Liver (tissue), 3 donors: ENCODE measurements around the gene GRIN2D.

Experiments
- CTCF ChIP-seq: fragments of 150-350 bp; IDR thresholded peaks from 2 replicates; pipeline ENCODE4 v1.5.1; 2017; ENCODE audit warnings: improper control_type of control experiment, low read depth, low read length; ENCODE audit not compliant: missing input control
- FOXA1 ChIP-seq: IDR thresholded peaks from 2 replicates; pipeline ENCODE4 v1.6.1; 2016; ENCODE audit warnings: antibody characterized with exemption
- FOXA2 ChIP-seq: IDR thresholded peaks from 2 replicates; pipeline ENCODE4 v1.6.1; 2016; ENCODE audit warnings: antibody characterized with exemption
- MAX ChIP-seq: IDR thresholded peaks from 2 replicates; pipeline ENCODE4 v1.6.1; 2016; ENCODE audit warnings: antibody characterized with exemption
- SP1 ChIP-seq: IDR thresholded peaks from 2 replicates; pipeline ENCODE4 v1.6.1; 2018; ENCODE audit warnings: antibody characterized with exemption, mild to moderate bottlenecking
- TAF1 ChIP-seq: conservative IDR thresholded peaks from 2 replicates; pipeline ENCODE4 v1.6.1; 2016; ENCODE audit warnings: antibody characterized with exemption, mild to moderate bottlenecking
- donor health status: healthy.
- donor health status: healthy.

- TF ChIP-seq CTCF (no peak), SP1 (no peak), FOXA1 (no peak), TAF1 (no peak), FOXA2 (no peak), MAX (no peak)
Observed at GRCh38 chr19:48405010-48405659, 11.7 kb downstream of the GRIN2D start.
